GM18909 (cell line): Measurements from ENCODE around the gene MBD3L2B.

Source experiments
- ATAC-seq: cut with Tn5 transposase; IDR thresholded peaks from one replicate; pipeline ENCODE4 v1.9.1; 2021; ENCODE audit warnings: mild to moderate bottlenecking; ENCODE audit not compliant: unreplicated experiment, poor library complexity

The MBD3L2B gene

DNA sequence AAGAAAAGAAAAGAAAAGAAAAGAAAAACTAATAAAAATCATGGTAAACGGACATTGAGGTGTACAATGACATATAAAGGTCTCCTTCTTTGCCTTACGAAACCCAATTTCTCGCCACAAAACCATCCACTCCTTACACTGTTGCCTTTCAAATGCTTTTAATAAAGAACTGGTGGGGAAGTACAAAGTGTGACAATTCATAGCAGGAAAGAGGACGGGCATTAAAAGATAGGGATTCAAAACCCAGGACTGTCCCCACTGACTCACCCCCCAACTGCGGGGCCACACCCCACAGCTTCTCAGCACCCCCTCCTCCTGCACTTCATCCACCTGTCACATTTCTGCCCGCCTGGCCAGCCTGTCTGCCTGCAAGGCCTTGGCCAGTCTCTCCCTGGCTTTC, 2.4 kb downstream of the MBD3L2B start:
- no peak for ATAC-seq

DNA sequence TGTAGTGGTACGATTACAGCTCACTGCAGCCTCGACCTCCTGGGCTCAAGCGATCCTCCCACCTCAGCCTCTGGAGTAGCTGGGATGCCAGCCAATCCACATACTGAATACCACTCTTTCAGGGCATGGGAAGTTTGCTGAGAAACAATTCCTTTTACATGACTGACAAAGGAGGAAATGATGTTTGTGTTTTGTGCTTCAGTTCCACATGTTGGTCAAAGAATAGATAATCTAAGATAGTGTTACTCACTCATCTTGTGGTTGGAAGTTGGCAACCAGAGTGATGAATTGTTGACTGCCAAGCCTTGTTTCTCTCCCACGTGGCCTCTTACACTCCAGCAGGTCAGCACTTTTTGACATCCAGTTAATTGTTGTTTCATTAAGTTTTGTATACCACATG, 7.6 kb downstream of the MBD3L2B start:
- no peak for ATAC-seq

DNA sequence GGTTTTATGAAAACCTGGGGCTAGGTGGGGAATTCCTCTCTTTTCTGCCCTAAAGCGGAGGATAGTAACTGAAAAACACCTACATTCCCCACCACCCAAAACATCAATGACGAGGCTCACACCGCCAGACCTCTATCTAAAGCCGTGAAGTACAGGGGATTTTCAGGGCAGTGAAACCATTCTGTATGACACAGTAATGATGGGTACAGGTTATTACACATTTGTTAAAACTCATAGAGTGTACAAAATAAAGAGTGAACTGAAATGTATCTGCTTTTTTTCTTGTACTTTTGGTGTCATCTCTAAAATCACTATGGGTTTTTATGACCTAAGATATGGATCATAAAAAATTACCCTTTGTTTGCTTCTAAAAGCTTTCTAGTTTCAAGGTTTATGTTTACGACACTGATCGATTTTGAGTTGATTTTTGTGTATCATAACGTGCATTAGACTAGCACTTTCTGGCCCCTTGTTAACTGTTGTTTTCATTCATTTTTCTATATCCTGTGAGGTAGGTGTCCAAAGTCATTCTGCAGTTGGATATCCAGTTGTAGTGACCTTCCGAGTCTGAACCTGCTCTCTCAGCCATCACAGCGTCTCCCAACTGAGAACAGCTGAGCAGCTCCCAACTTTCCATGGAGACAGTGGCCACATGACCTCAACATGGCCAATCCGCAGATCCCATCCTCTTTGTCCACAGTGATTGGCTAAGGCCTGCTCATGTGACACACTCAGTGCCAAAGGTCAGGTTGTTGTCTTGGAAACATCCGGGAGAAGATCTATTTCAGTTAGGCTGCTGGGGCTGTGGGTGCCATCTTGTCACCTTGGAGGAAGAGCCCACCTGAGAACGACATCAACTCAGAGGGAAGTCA, 10.3 kb downstream of the MBD3L2B start:
- ATAC-seq, result no peak

DNA sequence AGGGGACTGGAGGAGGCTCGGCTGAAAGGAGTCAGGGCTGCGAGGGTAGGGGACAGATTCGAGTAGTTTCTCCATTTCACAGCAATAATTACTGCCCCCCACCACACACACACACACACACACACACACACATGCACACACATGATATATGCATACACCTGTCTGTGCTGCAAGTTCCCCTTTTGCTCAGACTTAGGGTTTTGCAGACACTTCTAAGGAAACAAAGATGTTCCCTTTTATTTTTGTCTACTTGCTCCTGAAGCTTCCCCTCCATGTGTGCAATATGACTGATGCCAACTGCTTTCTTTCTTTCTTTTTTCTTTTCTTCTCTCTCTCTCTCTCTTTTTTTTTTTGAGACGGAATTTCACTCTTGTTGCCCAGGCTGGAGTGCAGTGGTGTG, 13.4 kb downstream of the MBD3L2B start:
- ATAC-seq, result no peak

DNA sequence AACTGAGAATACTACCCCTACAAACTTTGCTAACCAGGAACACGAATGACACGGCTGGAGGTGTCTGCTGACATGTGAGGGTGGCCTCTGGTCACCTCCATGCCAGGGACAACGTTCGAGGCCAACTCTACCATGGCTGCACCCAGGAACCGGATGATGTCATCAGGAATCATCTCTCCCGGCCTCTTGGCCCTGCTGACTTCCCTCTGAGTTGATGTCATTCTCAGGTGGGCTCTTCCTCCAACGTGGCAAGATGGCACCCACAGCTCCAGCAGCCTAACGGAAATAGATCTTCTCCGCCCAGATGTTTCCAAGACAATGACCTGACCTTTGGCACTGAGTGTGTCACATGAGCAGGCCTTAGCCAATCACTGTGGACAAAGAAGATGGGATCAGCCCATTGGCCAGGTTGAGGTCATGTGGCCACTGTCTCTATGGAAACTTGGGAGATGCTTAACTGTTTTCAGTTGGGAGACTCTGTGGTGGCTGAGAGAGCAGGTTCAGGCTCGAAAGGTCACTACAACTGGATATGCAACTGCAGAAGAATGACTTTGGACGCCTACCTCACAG, 15.0 kb downstream of the MBD3L2B start:
- ATAC-seq, result no peak

DNA sequence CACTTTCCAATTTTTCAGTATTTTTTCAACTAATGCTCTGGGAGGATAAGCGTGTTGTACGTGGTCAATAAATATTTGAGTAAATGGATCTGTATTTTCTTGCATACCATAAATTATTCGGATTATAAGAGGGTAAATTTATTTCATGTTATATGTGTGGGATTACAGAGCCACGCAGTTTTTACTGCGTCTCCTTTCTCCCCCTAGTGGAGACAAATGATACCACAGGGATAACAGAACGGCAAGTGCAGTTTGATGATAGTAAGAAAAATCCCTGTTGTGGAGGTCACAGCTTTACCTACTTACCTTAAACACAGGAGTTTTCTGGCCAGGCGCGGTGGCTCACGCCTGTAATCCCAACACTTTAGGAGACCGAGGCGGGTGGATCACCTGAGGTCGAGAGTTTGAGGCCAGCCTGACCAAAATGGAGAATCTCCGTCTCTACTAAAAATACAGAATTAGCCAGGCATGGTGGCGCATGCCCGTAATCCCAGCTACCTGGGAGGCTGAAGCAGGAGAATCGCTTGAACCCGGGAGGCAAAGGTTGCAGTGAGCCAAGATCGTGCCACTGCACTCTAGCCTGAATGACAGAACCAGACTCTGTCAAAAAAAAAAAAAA, 16.8 kb downstream of the MBD3L2B start:
- no peak for ATAC-seq

DNA sequence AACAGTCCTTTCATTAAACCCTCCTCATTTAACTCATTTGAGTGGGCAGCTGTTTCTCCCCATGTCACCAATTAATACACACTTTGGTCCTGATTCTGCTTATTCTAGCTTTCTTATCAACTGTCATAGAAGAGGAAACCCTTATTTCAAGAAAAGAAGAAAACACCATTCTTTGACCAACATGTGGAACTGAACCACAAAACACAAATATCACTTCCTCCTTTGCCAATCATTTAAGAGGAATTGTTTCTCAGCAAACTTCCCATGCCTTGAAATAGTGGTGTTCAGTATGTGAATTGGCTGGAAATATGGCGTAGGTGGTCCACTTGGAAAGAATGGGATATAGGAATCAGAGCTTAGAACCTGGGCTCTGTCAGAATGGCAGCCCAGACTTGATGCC, 20.4 kb downstream of the MBD3L2B start:
- no peak for ATAC-seq

DNA sequence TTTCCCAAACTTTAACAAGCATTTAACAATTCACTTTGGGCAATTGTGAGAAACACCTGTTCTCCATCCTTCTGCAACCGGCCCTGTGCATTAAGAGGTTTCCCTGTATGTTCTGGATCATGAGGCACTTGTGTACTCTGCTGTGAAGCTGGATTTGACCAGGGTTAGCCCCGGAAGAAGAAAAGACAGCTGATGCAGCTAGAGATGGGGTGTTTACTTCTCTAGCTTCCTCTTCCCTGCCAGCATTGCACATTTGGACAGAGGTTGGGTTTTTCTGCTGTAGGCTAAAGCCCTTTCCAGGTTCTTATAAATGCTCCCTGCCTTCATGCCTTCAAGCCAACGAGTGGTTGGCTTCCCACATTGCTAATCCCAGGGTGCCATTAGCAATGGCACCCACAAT, 20.9 kb downstream of the MBD3L2B start:
- ATAC-seq, result no peak

DNA sequence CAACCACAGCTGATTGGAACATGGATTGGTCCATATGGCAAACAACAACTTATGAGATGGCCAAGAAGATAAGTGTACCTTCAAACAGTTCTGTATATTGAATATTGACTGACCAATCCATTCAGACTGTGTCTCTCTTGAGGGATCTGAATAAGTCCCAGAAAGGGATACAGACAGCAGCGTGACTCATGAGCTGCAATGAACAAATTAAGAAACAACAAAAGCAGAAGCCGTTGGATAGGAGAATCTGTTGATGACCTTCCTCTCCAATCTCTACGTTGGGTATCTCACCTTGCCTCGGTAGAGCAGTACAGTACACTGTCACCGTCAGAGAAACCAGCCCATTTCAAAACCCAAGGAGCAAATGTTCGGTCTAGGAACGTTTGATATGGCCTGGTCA, 21.3 kb downstream of the MBD3L2B start:
- no peak for ATAC-seq

DNA sequence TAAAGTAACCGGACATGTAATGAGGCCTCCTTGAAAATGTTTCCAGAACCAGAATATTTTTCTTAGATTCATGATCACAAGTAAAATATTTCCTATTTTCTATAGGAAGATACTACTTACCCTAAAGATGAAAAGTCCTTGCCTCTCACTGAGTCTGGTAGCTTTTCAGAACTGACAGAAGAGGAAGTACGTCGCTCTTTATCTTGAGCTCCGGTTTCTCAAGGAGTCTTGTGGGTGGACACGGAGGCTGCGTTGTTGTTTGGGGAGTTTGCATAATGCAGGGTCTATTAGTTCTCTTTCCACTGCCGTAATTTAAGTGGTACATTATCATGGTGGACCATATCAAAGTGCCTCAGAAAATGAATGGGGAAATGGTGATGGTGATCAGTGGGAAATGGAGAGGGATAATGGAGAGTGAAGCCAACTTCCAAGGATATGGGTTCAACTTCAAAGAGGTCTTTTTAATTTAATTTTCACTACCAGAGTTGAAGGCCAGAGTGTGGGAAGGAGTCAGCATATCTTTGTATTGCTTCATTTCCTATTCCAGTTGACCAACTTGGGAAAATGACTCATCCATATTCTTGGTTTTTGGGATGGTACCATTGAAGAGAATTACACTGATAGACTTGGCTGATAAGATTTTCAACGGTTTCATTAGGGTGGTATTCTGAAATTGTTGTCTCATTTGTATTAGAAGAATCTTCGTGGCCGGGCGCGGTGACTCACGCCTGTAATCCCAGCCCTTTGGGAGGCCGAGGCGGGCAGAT, 23.4 kb downstream of the MBD3L2B start:
- ATAC-seq, result no peak

DNA sequence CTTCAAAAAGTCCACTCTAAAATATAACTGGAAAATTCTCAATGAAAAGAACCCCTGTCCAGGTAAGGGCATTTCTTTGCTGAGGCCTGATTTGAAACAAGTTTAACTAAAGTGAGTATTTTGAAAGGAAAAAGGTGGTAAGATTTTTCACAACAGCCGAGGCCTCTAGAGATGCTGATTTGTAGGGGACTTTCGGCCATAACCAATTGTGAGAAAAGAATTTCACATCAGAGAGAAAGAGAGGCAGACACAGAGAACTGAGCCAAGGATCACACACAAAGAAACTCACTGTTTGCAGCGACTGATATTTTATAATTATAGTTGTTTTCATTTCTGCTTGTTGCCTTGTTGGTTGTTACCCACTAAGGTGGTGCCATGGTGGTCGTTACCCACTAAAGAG, 24.4 kb downstream of the MBD3L2B start:
- ATAC-seq, result no peak

DNA sequence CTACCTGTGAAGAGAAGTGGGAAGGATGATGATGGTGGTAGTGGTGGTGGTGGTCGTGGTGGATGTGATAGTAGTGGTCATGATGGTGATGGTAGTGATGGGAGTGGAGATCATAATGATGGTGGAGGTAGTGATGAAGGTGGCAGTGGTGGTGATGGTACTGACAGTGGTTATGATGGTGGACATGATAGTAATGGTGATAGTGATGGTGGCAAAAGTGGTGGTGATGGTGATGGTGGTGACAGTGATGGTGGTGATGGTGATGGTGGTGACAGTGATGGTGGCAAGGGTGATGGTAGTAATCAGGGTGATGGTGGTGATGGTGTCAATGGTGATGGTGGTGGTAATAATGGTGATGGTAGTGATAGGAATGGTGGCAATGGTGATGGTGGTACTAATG, 26.2 kb downstream of the MBD3L2B start:
- no peak for ATAC-seq

DNA sequence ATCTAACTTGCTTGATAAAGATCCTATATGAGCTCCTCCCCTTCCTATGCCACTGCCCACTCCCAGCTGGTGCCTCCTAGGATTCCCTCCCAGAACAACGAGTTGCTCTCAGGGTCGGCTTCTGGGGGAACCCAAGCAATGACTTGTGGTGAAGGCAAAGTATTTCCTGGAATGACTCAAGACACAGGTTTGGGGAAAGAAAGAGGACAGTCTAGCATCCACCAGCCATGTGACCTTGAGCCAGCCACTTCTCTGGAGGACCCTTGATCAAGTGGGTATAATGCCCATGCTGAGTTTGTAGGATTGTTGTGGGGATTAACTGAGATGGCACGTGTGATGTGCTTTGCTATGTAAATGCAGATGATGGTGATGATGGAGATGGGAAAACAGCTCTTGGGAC, 33.0 kb downstream of the MBD3L2B start:
- no peak for ATAC-seq

DNA sequence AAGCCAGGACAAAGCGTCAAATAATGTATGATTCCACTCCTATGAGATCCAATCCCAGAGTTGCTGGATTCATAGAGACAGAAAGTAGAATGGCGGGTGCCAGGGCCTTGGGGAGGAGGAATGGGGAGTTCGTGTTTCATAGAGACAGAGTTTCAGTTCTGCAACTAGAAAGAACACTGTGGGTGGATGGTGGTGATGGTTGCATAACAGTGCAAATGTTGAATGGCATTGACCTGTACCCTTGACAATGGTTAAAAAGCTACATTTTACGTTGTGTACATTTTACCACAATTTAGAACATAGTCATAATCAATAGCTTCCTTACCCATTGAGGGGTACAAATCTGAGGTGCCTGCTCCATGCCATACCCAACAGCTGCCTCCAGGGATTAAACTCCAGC, 33.4 kb downstream of the MBD3L2B start:
- ATAC-seq, result no peak

DNA sequence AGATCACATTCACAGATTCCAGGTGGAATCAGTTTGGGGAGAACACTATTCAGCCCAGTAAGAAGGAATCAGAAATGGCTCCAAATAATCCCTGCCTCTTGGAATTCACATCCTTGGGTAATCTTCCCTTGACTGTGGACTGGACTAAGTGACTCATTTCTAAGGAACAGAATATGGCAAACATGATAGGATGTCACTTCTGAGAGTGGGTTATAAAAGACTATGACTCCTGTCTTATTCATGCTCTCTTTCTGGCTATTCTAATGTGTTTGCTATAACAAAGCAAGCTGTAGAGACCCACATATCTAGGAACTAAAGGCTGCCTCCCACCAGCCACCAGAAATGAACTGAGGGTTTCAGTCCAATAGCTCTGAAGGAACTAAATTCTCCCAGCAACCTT, 37.8 kb downstream of the MBD3L2B start:
- no peak for ATAC-seq

DNA sequence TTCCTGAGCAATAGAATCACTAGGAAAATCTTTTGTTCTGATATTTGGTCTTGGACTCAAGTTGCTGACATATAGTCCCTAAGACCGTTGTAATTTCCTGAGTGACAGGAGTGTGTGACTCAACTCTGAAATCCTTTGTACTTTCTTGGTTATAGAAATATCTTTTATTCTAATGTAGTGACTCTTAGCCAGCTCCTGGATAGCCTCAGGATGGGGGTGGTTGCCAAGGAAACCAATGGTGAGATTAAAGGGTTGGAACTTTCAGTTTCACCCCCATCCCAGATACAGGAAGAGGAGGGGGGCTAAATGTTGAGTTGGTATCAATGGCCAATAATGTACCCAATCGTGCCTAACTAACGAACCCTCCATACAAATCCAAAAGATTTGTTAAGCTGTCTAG, 41.8 kb downstream of the MBD3L2B start:
- no peak for ATAC-seq

DNA sequence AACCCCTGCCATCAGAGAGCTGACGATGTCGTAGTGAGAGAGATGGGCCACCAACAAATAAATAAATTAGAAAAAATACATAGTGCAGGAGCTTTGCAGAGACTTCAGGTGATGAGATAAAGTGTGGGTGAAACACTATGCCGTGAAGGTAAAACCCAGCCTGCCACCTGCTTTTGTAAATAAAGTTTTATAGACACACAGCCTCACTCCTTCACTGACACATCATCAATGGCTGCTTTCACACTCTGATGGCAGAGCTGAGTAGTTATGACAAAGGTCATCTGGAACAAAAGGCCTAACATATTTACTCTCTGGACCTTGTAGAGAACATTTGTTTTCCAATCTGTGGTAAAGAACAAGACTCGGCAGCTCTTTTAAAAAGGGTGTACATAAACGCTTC, 45.0 kb downstream of the MBD3L2B start:
- no peak for ATAC-seq

DNA sequence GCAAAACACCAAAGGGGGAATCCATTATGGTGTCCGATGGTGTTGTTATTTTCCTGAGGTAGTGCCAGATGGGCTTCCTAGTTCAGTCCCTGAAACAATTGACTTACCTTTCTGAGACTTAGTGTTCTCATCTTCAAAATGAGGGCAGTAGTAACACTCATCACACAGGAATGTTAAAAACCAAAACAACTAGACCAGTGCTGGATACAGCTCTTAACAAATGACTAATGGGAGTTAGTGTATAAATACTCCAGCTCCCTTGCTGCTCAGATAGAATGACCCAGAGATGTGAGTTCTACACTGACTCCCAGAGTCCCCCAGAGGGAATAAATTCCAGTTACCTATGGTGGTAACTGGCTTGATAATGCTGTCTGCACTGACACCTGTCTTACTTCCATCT, 49.9 kb downstream of the MBD3L2B start:
- no peak for ATAC-seq

DNA sequence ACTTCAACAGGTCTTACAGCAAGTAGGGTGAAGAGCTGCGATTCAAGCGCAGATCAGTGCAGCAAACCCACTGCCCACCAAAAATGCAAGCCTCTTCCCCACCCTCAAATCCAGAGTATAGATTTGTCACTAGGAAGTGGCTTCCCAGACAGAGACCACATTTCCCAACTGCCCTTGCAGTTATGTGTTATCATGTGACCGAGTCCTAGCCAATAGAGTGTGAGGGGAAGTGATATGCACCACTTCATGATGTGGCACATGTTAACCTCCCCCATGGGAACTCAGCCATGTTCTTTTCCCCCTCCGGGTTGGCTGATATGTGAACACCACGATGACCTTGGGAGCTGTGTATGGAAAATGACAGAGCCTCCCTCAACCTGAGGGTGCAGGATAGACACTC, 50.8 kb downstream of the MBD3L2B start:
- no peak for ATAC-seq

DNA sequence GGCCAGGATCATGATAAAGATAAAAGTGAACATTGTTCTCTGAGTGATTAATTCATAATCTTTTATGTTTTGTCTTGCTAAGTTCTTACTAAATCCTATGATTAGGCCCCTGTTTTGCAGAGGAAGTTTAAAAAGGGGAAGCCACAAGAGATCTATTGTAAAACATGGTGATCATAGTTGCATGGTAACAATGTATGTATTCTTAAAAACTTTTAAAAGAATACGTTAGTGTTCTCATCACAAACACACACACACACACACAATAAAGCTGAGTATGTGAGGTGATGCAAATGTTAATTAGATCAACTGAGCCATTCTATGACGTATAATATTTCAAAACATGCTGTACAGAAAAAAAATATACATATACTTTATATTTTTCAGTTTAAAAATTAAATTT, 51.2 kb downstream of the MBD3L2B start:
- no peak for ATAC-seq

DNA sequence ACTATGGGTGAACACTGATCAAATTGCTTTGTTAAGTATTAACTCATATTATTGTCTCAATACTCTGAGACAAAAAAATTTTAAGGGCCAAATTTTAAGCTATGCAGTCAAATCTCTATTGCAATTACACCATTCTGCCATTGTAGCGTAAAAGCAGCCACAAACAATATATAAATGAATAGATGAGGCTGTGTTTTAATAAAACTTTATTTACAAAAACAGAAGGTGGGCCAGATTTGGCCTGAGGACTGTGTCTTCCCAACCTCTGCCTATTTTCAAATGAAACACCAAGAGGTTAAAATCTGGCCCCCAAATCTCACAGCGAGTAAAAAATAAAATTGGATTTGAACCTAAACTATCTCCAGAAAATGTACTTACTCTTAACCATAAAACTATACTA, 51.7 kb downstream of the MBD3L2B start:
- no peak for ATAC-seq
